ENCODE measurements around the gene CAMK2N2.

The CAMK2N2 gene

GRCh38 chr3:184239708-184240107 lies 21.6 kb downstream of the CAMK2N2 start:
- DNase-seq, result no peak

GRCh38 chr3:184239221-184239620 lies 22.1 kb downstream of the CAMK2N2 start:
- DNase-seq, result no peak

- DNase-seq, result no peak
Observed at GRCh38 chr3:184238246-184238818, 23.0 kb downstream of the CAMK2N2 start.

GRCh38 chr3:184237807-184238206 lies 23.5 kb downstream of the CAMK2N2 start:
- DNase-seq, result no peak

- DNase-seq, result no peak
Observed at GRCh38 chr3:184237211-184237610, 24.1 kb downstream of the CAMK2N2 start.

- DNase-seq, result no peak
Observed at GRCh38 chr3:184236636-184237035, 24.7 kb downstream of the CAMK2N2 start.

- DNase-seq, result no peak
Observed at GRCh38 chr3:184236033-184236410, 25.3 kb downstream of the CAMK2N2 start.

GRCh38 chr3:184235381-184236032 lies 25.8 kb downstream of the CAMK2N2 start:
- no peak for DNase-seq

GRCh38 chr3:184234671-184235380 lies 26.5 kb downstream of the CAMK2N2 start:
- DNase-seq, result no peak

GRCh38 chr3:184234224-184234623 lies 27.1 kb downstream of the CAMK2N2 start:
- DNase-seq, result no peak

- no peak for DNase-seq
Observed at GRCh38 chr3:184233127-184233843, 28.1 kb downstream of the CAMK2N2 start.

GRCh38 chr3:184231671-184232070 lies 29.7 kb downstream of the CAMK2N2 start:
- no peak for DNase-seq

GRCh38 chr3:184230603-184231528 lies 30.5 kb downstream of the CAMK2N2 start:
- DNase-seq, result no peak

- peak in 1 of 2 donors; percentile 30 for DNase-seq
Observed at GRCh38 chr3:184230081-184230602, 31.2 kb downstream of the CAMK2N2 start.

- peak; percentile 60 to 67 for DNase-seq
Observed at GRCh38 chr3:184229394-184230080, 31.8 kb downstream of the CAMK2N2 start, which contains the start of gene VWA5B2. TSS of gene VWA5B2 (plus strand) at chr3:184229585. CDS start at chr3:184230529, 944 bp downstream.

- DNase-seq, result no peak
Observed at GRCh38 chr3:184228376-184229137, 32.8 kb downstream of the CAMK2N2 start.

- peak; percentile 55 to 58 for DNase-seq
Observed at GRCh38 chr3:184227481-184227935, 33.8 kb downstream of the CAMK2N2 start.

- no peak for DNase-seq
Observed at GRCh38 chr3:184223946-184224345, 37.4 kb downstream of the CAMK2N2 start.

GRCh38 chr3:184222521-184222920 lies 38.8 kb downstream of the CAMK2N2 start:
- DNase-seq, result no peak

GRCh38 chr3:184218814-184219213 lies 42.5 kb downstream of the CAMK2N2 start:
- no peak for DNase-seq
